AG04450 (cell line): ENCODE data around the gene UGT1A10. TPM values are rescaled to one million over a fixed set of nuclear protein-coding genes. Genes with fewer than 3 reads are reported as not detected.

Experiments
- CTCF ChIA-PET: fragments of 300-600, 350-600 bp; formaldehyde crosslinking; extraction: SDS; loops from one replicate; lab custom pipeline; 2022; ENCODE audit warnings: antibody characterized with exemption, inconsistent platforms; lab: Charles Lee
- POLR2A ChIA-PET: fragments of 350-600 bp; formaldehyde crosslinking; extraction: SDS; loops from one replicate; lab custom pipeline; 2021; ENCODE audit warnings: antibody characterized with exemption, inconsistent platforms; lab: Yijun Ruan, JAX
- DNase-seq: peaks from one replicate; pipeline ENCODE4 v3.0.0-alpha.2; 2011; ENCODE audit warnings: low read depth, low spot score
- H3K27ac ChIP-seq: one replicate; pipeline ENCODE4 v1.5.1; 2012; ENCODE audit warnings: low read depth, low read length, control low read depth
- H3K27me3 ChIP-seq: one replicate; pipeline ENCODE4 v1.6.0; 2012; ENCODE audit warnings: low read length; ENCODE audit not compliant: control insufficient read depth, insufficient read depth
- H3K4me3 ChIP-seq: 2 replicates; pipeline ENCODE4 v1.5.1; 2011; ENCODE audit warnings: mild to moderate bottlenecking, low read depth, low read length, control low read depth
- H3K9me3 ChIP-seq: 2 replicates; pipeline ENCODE4 v1.5.1; 2012; ENCODE audit warnings: low read length; ENCODE audit not compliant: control insufficient read depth, insufficient read depth
- polyA plus RNA-seq: library from polyadenylated mRNA; depleted of rRNA; stranded (reverse); fragments of >200 nt; gene quantifications from 2 replicates; pipeline ENCODE4 v1.2.3, GENCODE V29; 2011
- TF ChIP-seq, protein P1 (sequence below): IDR thresholded peaks from 2 replicates; pipeline ENCODE4 v1.5.1; 2011; ENCODE audit warnings: low read depth, low read length, control low read depth, inconsistent platforms

Gene UGT1A10
- polyA plus RNA-seq, 1 experiment = not detected

DNA sequence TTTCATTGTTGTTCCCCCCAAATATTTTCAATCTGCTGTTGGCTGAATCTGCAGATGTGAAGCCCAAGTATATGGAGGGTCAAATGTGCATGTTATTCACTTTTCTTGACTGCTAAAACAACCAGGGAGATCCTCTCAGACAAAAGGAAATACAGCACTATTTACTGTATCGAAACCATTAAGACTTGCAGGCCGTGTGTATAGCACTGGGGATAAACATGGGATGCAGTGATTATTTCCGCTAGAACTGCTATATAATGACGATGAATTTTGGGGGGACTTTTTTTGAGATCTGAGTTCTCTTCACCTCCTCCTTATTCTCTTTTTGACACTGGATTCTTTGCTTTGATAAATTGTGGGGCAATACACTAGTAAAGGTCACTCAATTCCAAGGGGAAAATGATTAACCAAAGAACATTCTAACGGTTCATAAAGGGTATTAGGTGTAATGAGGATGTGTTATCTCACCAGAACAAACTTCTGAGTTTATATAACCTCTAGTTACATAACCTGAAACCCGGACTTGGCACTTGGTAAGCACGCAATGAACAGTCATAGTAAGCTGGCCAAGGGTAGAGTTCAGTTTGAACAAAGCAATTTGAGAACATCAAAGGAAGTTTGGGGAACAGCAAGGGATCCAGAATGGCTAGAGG, 120.3 kb downstream of the UGT1A10 start:
- CTCF ChIA-PET = no interaction called here
- POLR2A ChIA-PET = no interaction called here
- H3K27ac ChIP-seq = no peak overlapping the region
- TF ChIP-seq, protein P1, sequence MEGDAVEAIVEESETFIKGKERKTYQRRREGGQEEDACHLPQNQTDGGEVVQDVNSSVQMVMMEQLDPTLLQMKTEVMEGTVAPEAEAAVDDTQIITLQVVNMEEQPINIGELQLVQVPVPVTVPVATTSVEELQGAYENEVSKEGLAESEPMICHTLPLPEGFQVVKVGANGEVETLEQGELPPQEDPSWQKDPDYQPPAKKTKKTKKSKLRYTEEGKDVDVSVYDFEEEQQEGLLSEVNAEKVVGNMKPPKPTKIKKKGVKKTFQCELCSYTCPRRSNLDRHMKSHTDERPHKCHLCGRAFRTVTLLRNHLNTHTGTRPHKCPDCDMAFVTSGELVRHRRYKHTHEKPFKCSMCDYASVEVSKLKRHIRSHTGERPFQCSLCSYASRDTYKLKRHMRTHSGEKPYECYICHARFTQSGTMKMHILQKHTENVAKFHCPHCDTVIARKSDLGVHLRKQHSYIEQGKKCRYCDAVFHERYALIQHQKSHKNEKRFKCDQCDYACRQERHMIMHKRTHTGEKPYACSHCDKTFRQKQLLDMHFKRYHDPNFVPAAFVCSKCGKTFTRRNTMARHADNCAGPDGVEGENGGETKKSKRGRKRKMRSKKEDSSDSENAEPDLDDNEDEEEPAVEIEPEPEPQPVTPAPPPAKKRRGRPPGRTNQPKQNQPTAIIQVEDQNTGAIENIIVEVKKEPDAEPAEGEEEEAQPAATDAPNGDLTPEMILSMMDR = no peak
- no peak for DNase-seq
- H3K27me3 ChIP-seq = peaks cover 4% of the 10 kb centered on the region
- H3K4me3 ChIP-seq = no peak overlapping the region
- peaks cover 6% of the 10 kb centered on the region; the same call in 1 of the 2 replicates for H3K9me3 ChIP-seq

DNA sequence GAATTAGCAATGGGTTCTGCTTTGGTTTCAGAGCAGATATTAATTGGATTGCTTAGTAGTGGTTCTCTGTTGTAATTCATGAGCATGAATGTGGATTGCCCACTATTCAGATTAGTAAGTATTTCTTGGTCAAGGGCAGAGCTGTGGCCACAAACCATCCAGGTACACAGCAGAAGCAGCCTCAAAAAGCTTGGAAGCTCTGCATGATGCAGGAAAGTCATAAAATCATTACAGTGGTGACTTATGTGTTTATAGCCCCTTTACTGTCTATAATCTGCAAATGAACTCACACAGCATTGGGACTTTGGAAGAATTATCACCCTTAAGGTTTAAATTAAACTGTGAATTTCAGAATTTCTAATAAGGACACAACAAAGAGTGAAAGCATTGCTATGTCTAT, 121.9 kb downstream of the UGT1A10 start:
- no peak overlapping the region for H3K27ac ChIP-seq
- CTCF ChIA-PET = no interaction called here
- no peak for DNase-seq
- peaks cover 4% of the 10 kb centered on the region for H3K27me3 ChIP-seq
- TF ChIP-seq, protein P1 = no peak
- peaks cover 6% of the 10 kb centered on the region; the same call in 1 of the 2 replicates for H3K9me3 ChIP-seq
- no peak overlapping the region for H3K4me3 ChIP-seq
- POLR2A ChIA-PET = no interaction called here

DNA sequence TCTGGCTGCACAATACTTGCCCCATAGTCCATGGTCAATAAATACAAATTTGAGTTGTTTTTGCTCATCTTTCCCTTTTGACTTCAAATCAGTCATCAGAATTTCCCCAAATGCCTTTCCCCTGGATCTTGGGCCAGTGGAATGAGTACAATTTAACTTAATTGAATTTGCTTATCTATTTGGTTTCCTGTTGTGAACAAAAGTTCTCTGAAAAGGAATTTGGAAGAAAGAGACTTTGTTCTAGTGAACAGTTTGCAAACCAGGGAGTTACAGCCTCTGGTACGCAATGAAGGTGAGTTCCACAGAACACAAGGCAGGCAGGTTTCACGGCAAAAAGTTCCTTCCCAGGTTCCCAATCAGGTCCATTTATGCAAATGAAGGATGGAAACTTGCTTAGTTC, 122.6 kb downstream of the UGT1A10 start:
- CTCF ChIA-PET = no interaction called here
- TF ChIP-seq, protein P1 = no peak

DNA sequence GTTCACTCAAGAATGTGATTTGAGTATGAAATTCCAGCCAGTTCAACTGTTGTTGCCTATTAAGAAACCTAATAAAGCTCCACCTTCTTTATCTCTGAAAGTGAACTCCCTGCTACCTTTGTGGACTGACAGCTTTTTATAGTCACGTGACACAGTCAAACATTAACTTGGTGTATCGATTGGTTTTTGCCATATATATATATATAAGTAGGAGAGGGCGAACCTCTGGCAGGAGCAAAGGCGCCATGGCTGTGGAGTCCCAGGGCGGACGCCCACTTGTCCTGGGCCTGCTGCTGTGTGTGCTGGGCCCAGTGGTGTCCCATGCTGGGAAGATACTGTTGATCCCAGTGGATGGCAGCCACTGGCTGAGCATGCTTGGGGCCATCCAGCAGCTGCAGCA, 123.8 kb downstream of the UGT1A10 start, which contains the start of gene UGT1A1:
UGT1A1 (plus strand) TSS at position 228 of the 400 bp plus-strand sequence; CDS start at position 246, 18 bp downstream.
- POLR2A ChIA-PET = no interaction called here

More for the DNA sequence above, 122.6 kb downstream of the UGT1A10 start:
- POLR2A ChIA-PET = no interaction called here
- H3K27ac ChIP-seq = no peak overlapping the region
- peaks cover 6% of the 10 kb centered on the region; the same call in 1 of the 2 replicates for H3K9me3 ChIP-seq
- H3K27me3 ChIP-seq = no peaks in the 10 kb centered on the region
- H3K4me3 ChIP-seq = no peak overlapping the region
- DNase-seq = no peak

More for the DNA sequence above, 123.8 kb downstream of the UGT1A10 start, which contains the start of gene UGT1A1:
- CTCF ChIA-PET = no interaction called here
- Histone ChIP-seq H3K27me3 (no peaks in the 10 kb centered on the region), H3K9me3 (peaks cover 3% of the 10 kb centered on the region; the same call in 1 of the 2 replicates), H3K4me3 (no peak within 1 kb of the TSS), H3K27ac (no peak within 1 kb of the TSS)
- DNase-seq = no peak
- TF ChIP-seq, protein P1 = no peak
